Cardiac septum (tissue), 1 donor: ENCODE measurements around the gene MAT2A. TPM values are rescaled to one million over a fixed set of nuclear protein-coding genes. Genes with fewer than 3 reads are reported as not detected.

Source experiments
- DNase-seq: peaks from one replicate; pipeline ENCODE4 v3.0.0-alpha.2; 2020; ENCODE audit warnings: low spot score
- intact Hi-C: fragments of 100-400 bp; cut with DNase I; formaldehyde crosslinking; loops from one replicate; pipeline ENCODE4 v1.14.0; 2022
- total RNA-seq: library from RNA; stranded (reverse); fragmentation: NEBNext Ultra II Directional; extraction: Animal tissue kit (Norgen Biotek cat#: 25700); gene quantifications from one replicate; pipeline ENCODE4 v1.2.1, GENCODE V29; 2021
- donor health status: DM: no; HTN: no; CAD: no.

Gene MAT2A
- total RNA-seq, 1 donor from 2014 or later = 146 TPM

DNA sequence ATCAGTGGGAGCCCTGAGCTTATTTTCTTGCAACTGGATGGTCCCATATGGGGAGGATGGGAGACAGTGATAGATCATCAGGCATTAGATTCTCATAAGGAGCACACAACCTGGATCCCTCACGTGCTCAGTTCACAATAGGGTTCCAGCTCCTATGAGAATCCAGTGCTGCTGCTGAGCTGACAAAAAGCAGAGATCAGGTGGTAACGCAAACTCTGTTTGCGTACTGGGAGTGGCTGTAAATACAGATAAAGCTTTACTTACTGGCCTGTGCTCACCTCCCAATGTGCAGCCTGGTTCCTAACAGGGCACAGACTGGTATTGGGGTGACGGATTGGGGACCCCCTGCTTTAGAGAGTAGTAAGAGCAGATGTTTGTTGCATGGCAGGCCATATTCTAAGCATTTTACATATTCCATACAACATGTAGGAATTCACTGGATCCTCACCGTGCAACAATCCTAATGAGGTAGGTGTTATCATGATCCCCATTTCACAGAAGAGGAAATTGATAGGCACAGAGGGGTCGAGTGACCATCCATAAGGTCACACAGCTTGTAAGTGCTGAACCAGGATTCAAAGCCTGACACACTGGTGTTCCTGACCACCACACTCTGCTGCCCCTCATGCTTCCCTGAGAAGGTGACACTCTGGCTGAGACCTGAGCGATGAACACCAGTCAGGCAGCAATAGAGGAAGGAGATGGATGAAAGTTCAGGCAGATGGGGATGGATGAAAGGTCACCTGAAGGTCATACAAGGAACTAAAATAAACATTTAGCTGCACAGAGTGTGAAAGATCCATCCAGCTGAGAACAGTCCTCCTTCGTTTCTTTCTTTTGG, 15.7 kb upstream of the MAT2A start:
- intact Hi-C loops = no loop called here
- DNase-seq = peak; percentile 50

- no peak for DNase-seq
- intact Hi-C loops = no loop called here
Observed at GRCh38 chr2:85523903-85524335, 15.0 kb upstream of the MAT2A start.

GRCh38 chr2:85524336-85524908, 14.5 kb upstream of the MAT2A start:
- intact Hi-C loops = no loop called here
- DNase-seq = no peak

- intact Hi-C loops = no loop called here
- no peak for DNase-seq
Observed at GRCh38 chr2:85525029-85525428, 13.9 kb upstream of the MAT2A start.

DNA sequence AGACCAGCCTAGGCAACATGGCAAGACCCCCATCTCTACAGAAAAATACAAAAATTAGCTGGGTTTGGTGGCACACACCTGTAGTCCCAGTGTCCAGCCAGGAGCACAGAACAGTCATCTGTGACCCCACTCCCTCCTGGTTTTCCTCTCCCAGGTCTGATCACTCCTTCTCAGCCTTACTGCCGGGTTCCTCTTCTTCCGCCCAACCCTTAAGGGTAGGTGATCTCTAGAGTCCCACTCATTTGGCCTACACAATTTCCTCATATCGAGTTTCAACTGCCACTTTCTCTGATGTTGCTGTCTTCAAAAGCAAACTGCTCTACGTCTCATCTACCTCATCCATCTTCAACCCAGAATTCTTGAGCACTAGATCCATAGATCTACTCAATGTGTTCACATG, 13.4 kb upstream of the MAT2A start:
- no peak for DNase-seq
- intact Hi-C loops = no loop called here

DNA sequence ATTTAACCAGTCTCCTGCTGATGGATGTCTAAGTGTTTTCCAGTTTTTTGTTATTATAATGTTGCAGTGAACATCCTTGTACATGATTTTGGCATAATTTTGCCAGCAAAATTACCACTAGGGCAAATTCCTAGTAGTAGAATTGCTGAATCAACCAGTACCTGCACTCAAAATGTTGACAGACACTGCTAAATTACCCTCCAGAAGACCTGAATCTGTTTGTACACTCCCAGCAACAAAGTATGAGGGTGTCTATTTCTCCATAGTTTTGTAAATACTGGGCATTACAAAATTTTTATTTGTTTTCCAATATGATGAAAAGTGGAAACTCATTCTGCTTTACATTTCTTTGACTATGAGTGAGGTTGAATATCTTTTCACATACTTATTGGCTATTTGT, 11.2 kb upstream of the MAT2A start:
- intact Hi-C loops = no loop called here
- DNase-seq = no peak

GRCh38 chr2:85528355-85528754, 10.6 kb upstream of the MAT2A start:
- intact Hi-C loops = no loop called here
- no peak for DNase-seq

GRCh38 chr2:85529809-85530208, 9.2 kb upstream of the MAT2A start:
- intact Hi-C loops = no loop called here
- no peak for DNase-seq

GRCh38 chr2:85531589-85531988, 7.4 kb upstream of the MAT2A start:
- intact Hi-C loops = no loop called here
- DNase-seq = no peak

DNA sequence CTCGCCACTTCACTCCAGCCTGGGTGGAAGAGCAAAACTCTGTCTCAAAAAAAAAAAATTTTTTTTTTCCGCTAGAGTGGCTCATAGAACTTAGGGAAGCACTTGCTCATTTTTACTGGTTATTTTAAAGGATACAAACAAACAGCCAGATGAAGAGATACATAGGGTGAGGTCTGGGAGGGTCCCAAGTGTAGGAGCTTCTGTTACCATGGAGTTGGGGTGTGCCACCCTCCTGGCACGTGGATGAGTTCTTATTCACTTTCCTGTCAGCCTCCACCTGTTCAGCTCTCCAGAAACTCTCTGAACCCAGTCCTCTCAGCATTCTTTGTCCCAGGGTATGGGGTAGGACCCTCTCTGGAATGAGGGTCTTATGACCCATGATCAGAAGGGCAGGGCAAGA, 4.9 kb upstream of the MAT2A start:
- intact Hi-C loops = no loop called here
- DNase-seq = no peak

GRCh38 chr2:85534881-85535280, 4.1 kb upstream of the MAT2A start:
- no peak for DNase-seq
- intact Hi-C loops = loop anchor here (5.0 kb wide), 1 partner anchor 113 kb away; no protein-coding TSS in a partner anchor

- DNase-seq = no peak
- intact Hi-C loops = loop anchor here (2.0 to 5.0 kb wide), 2 partner anchors 30 to 114 kb away; no protein-coding TSS in a partner anchor
Observed at GRCh38 chr2:85536479-85536878, 2.5 kb upstream of the MAT2A start.

DNA sequence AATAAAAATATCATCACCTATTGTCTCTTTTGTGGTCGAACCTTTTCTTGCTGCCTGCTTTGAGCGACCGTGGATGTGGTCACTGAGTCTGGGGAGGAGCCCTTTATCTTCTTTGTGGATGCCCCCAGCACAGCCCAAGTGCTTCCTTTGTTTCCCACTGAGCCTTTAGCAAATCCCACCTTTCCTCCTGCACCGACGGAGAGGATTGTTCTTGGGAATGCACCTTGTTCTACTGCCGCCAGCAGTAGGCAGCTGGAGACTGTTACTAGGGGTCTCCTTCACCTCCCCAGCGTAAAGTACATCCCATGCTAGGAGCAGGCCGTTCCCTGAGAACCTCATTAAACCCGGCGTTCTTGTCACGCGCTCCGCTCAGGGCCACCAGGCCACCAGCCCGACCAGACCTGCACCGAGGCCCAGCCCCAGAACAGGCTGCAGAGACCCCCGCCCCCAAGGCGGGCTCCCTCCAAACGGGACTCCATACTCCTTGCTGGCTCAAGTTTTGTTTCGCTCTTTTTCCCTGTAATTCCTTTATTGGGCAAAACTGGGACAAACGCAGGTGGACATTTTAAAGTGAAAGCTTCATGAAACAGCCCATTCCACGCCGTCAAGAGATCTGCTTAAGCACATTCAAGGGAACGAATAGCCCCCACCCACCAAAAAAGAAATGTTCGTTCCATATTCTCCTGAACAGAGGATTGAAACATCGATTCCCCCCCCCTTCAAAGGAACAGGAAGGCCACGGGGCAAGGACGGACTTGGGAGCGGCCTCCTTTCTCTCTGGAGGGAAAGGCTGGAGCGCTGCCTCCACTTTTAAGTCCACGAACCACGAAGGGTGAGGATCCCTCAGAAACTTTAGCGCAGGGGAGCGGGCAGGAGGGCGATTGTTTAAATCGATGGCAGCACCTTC, 1.1 kb upstream of the MAT2A start:
- DNase-seq = peak; percentile 84
- intact Hi-C loops = loop anchor here (1.0 to 5.0 kb wide), 4 partner anchors 31 to 116 kb away; no protein-coding TSS in a partner anchor

DNA sequence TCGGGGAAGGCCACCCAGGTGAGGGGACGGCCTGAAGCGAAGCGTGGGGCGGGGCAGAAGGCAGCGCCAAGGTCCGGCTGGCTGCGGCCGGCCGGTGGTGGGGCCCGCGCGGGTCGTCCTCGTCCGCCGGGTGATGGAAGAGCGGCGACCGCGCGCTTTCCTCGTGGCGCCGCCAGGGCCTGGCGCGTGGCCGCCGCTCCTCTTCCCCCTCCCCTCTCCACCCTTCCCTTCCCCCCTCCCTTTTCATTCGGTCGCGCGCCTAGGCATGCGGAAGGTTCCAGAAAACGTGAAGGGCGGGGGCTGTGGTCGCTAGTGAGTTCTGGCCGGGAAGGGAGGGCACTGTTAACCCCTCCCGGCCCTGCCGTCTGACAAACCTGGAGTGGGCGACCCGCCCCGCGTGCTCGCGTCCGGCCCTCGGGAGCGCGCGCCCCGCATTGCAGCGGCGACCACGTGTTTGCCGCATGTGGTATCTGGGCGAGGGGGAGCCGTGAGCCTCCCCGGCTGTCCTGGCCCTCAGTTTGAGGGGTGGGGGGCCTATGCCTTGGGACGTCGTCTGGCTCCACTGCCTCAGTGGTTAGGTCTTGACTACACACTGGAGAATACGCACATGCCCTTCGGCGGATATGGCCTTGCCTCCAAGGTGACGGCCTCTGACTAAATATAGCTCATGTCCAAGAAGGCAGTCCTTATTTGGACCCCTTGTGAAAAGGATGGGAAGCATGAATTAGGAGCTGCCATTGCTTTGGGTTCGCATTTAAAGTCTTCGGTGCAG, 579 bp downstream of the MAT2A start:
- intact Hi-C loops = loop anchor here (1.0 to 5.0 kb wide), 3 partner anchors 22 to 117 kb away; partner anchors contain the start of gene GGCX
- peak; percentile 91 for DNase-seq

DNA sequence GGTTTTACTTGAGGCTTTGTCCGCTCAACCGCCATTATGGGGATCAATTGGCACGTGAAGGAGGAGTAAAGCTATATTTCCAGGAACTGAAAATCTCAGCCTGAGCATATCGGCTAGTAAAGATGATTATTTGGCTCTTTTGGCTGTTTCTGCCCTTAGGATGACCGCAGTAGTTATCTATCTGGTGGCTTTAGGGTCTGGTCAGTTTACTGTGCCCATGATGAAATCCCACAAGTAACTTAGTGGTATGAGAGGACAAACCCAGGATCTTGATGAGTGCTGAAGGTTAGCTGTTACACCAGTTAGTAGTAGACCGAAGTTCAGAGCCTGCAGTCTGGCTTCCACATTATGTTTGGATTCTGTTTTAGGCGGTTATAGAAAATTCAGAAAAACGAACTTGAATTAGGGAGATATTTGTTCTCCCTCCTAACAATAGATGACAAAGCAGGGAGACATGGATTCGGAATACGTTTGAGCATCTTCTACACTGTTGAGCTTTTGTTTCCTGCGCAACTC, 1.2 kb downstream of the MAT2A start:
- intact Hi-C loops = no loop called here
- no peak for DNase-seq

GRCh38 chr2:85541262-85541661, 2.3 kb downstream of the MAT2A start:
- intact Hi-C loops = no loop called here
- DNase-seq = no peak

- intact Hi-C loops = no loop called here
- DNase-seq = no peak
Observed at GRCh38 chr2:85541753-85542457, 2.9 kb downstream of the MAT2A start.

DNA sequence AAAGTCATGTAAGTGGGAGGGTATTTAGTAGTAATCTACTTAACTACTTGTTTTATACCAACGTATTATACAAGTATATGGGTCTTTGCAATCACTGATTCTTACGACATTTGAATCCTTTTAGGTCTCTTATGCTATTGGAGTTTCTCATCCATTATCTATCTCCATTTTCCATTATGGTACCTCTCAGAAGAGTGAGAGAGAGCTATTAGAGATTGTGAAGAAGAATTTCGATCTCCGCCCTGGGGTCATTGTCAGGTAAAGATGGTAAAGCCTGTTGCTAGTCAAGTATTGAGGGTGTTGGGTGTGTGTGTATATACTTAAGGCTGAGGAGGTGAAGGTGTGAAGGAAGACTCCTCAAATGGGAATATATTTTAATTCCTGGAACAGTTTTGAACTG, 3.8 kb downstream of the MAT2A start:
- intact Hi-C loops = no loop called here

More for the DNA sequence above, 3.8 kb downstream of the MAT2A start:
- DNase-seq = no peak
